GM10266 (cell line): ENCODE data around the gene TCF12.

Source experiments
- DNase-seq: peaks from one replicate; pipeline ENCODE4 v3.0.0; 2012; ENCODE audit errors: extremely low spot score
- CTCF ChIP-seq: IDR thresholded peaks from 2 replicates; pipeline ENCODE4 v1.5.1; 2012; ENCODE audit warnings: mild to moderate bottlenecking, low read depth; ENCODE audit not compliant: control insufficient read depth, insufficient read depth; ENCODE audit errors: missing control alignments

The TCF12 gene

GRCh38 chr15:57245714-57246113 is 327.3 kb downstream of the TCF12 start:
- no peak for TF ChIP-seq CTCF
- no peak for DNase-seq

DNA sequence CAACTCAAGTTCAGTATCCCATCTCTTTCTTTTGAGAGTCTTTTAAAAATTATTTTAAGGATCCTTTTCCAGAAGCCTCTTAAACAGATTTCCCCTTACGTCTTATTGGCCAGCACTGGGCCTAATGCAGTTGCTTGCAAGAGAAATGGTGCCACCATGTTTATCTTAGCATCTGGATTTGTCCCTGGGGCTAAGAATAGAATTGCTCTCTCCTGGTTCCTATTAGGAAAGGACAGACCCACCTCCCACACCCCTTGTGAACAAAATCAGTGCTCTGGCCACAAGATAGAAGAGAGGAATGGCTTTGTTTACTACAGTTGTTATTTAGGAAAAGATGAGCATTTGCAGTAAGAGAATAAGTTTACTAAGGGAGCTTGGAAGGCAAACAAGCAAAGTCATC is 329.6 kb downstream of the TCF12 start:
- TF ChIP-seq CTCF: no peak
- no peak for DNase-seq

DNA sequence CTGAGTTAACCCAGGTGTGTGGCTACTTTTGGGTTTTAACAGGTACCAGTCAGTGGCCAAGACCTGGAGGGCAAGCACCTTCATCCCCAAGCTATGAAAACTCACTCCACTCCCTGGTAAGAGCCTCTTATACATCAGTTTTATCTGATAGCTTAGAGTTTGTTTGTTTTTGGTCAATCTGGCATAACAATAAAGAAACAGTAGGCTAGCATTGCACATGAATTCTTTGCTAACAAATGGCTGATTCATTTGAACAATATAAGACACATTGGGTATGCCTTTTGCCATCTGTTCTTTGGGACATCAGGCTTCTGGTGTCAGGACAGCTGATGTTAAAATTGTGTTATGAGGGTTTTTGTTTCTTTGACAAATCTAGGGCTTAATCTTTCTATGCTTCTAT is 332.9 kb downstream of the TCF12 start:
- TF ChIP-seq CTCF: no peak
- no peak for DNase-seq

DNA sequence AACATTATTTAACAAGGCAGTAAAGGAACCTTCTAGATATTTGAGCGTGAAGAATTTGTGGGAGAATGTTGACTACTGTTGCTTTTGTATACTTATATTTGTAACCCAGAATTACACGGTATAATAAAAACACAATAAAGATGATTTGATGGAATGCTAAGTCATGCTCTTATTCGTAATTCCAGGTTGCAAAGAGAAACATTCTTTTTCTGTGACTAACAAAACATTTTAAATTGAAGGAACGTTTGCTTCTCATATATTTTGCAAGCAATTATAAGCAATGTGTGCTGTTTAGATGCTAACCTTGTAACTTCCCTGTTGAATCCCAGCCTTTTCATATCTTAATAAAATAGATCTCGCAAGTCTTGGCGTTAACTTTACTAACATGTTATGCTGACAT is 333.5 kb downstream of the TCF12 start:
- DNase-seq: no peak
- TF ChIP-seq CTCF: no peak

- no peak for TF ChIP-seq CTCF
- DNase-seq: no peak
These were observed 334.6 kb downstream of the TCF12 start for GRCh38 chr15:57253082-57253481.

DNA sequence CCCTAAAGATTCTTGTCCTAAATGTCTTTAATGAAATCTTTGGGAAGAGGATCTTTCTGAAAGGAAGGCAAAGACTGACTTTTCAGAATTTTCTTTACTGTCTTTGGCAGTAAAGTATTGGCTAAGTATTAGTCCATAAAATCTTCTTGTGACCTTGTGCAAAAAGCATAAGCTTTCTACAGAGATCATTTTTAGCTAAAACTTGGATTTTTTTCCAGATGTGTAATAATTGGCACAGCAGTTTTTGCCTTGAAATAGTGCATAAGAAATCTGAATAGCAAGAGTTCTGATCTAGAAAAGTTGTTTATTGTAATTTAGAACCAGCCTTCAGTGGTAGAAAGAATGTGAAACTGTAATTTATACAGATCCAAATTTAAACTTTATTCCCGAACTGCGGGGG is 335.1 kb downstream of the TCF12 start:
- no peak for DNase-seq
- TF ChIP-seq CTCF: no peak

- no peak for DNase-seq
- TF ChIP-seq CTCF: no peak
These were observed 337.4 kb downstream of the TCF12 start for GRCh38 chr15:57255751-57256341.
